ENCODE data around the gene CAND2. TPM values are rescaled to one million over a fixed set of nuclear protein-coding genes. Genes with fewer than 3 reads are reported as not detected.
"Not testable (repeated sequence)": the region's sequence is repeated elsewhere in the genome, so short reads cannot be mapped to it uniquely, and the experiment has no call there.

Gene CAND2
- total and polyA plus RNA-seq, 4 experiments from 2014 or later: 1.9 to 2.3 (median 2.2) TPM

- ChIA-PET CTCF (ENCODE audit: partially characterized antibody) (interaction anchor here (2.5 kb wide), 1 partner anchor 28 kb away, joined by 8 read pairs; no protein-coding TSS in a partner anchor), POLR2A (ENCODE audit: partially characterized antibody) (interaction anchor here (1.3 kb wide), 1 partner anchor 21 kb away, joined by 4 read pairs; no protein-coding TSS in a partner anchor)
- intact Hi-C loops (cut with micrococcal nuclease): no loop called here
- peak overlapping the region; percentile 44 to 100 (median 77) for H3K27ac Mint-ChIP-seq
- H3K9me3 ChIP-seq (ENCODE audit: control insufficient read depth in 1 of 2, low read length in 2 of 2): no peaks in the 10 kb centered on the region
- no peak overlapping the region for H3K27ac ChIP-seq (ENCODE audit: low read depth, low read length)
- H3K36me3 ChIP-seq (ENCODE audit: insufficient read depth, low read length): peaks cover 54% of the 10 kb centered on the region
- H3K36me3 Mint-ChIP-seq: peaks cover 51 to 83% of the 10 kb centered on the region in 2 donors
- H3K4me3 Mint-ChIP-seq: peak overlapping the region in 7 of 8 donors; percentile 12 to 99 (median 96)
- H3K9me3 Mint-ChIP-seq: no peaks in the 10 kb centered on the region
- H3K4me1 Mint-ChIP-seq: peaks cover 28 to 56% (median 40%) of the 10 kb centered on the region in 4 donors
- no peaks in the 10 kb centered on the region for H3K27me3 Mint-ChIP-seq
- peaks cover 40% of the 10 kb centered on the region for H3K4me1 ChIP-seq (ENCODE audit: insufficient read depth, low read length)
- DNase-seq: no peak
- no peaks in the 10 kb centered on the region for H3K27me3 ChIP-seq (ENCODE audit: insufficient read depth, low read length)
- no peak overlapping the region for H3K4me3 ChIP-seq (ENCODE audit: low read length in 2 of 2)
Measured at GRCh38 chr3:12838179-12838965, 41.9 kb downstream of the CAND2 start.

GRCh38 chr3:12839156-12839946 lies 42.9 kb downstream of the CAND2 start:
- no peak for DNase-seq
- no peaks in the 10 kb centered on the region for H3K9me3 Mint-ChIP-seq
- no peak overlapping the region for H3K4me3 ChIP-seq (ENCODE audit: low read length in 2 of 2)
- peaks cover 41 to 73% of the 10 kb centered on the region in 2 donors for H3K36me3 Mint-ChIP-seq
- ChIA-PET CTCF (ENCODE audit: partially characterized antibody) (interaction anchor here (5.1 kb wide), 1 partner anchor 7 kb away, joined by 38 read pairs; no protein-coding TSS in a partner anchor), POLR2A (ENCODE audit: partially characterized antibody) (interaction anchor here (3.5 kb wide), 1 partner anchor 29 kb away, joined by 44 read pairs; no protein-coding TSS in a partner anchor)
- intact Hi-C loops (cut with micrococcal nuclease): no loop called here
- peaks cover 52% of the 10 kb centered on the region for H3K36me3 ChIP-seq (ENCODE audit: insufficient read depth, low read length)
- no peaks in the 10 kb centered on the region for H3K27me3 ChIP-seq (ENCODE audit: insufficient read depth, low read length)
- H3K27me3 Mint-ChIP-seq: no peaks in the 10 kb centered on the region
- peaks cover 28 to 56% (median 40%) of the 10 kb centered on the region in 4 donors for H3K4me1 Mint-ChIP-seq
- peak overlapping the region; percentile 95 to 99 (median 98) for H3K4me3 Mint-ChIP-seq
- peak overlapping the region; percentile 99 to 100 (median 100) for H3K27ac Mint-ChIP-seq
- H3K9me3 ChIP-seq (ENCODE audit: control insufficient read depth in 1 of 2, low read length in 2 of 2): no peaks in the 10 kb centered on the region
- peaks cover 40% of the 10 kb centered on the region for H3K4me1 ChIP-seq (ENCODE audit: insufficient read depth, low read length)
- peak overlapping the region; percentile 92 for H3K27ac ChIP-seq (ENCODE audit: low read depth, low read length)

GRCh38 chr3:12840148-12840547 lies 43.7 kb downstream of the CAND2 start:
- CTCF ChIA-PET (ENCODE audit: partially characterized antibody): interaction anchor here (1.7 to 5.1 kb wide), 6 partner anchors 8 to 361 kb away, joined by 5 to 47 read pairs (median 10); no protein-coding TSS in a partner anchor
- peak overlapping the region; percentile 99 to 100 (median 100) for H3K27ac Mint-ChIP-seq
- H3K36me3 ChIP-seq (ENCODE audit: insufficient read depth, low read length): peaks cover 45% of the 10 kb centered on the region
- H3K4me1 ChIP-seq (ENCODE audit: insufficient read depth, low read length): peaks cover 40% of the 10 kb centered on the region
- H3K27me3 Mint-ChIP-seq; H3K27me3 ChIP-seq (ENCODE audit: insufficient read depth, low read length); DNase-seq; H3K9me3 Mint-ChIP-seq; H3K9me3 ChIP-seq (ENCODE audit: control insufficient read depth in 1 of 2, low read length in 2 of 2): not testable (repeated sequence)
- intact Hi-C loops (cut with micrococcal nuclease): loop anchor here (2.0 to 10.0 kb wide), 2 partner anchors 125 to 1339 kb away; partner anchors contain the start of genes LSM3 and XPC
- H3K27ac ChIP-seq (ENCODE audit: low read depth, low read length): peak overlapping the region; percentile 92
- peaks cover 39 to 66% of the 10 kb centered on the region in 2 donors for H3K36me3 Mint-ChIP-seq
- H3K4me3 Mint-ChIP-seq: peak overlapping the region; percentile 95 to 99 (median 98)
- peak overlapping the region; percentile 85 to 89 for H3K4me3 ChIP-seq (ENCODE audit: low read length in 2 of 2)
- POLR2A ChIA-PET (ENCODE audit: partially characterized antibody): interaction anchor here (0.6 to 3.5 kb wide), 10 partner anchors 9 to 1303 kb away, joined by 3 to 44 read pairs (median 6); partner anchors contain the start of genes CAND2, HDAC11 and TSEN2
- peaks cover 28 to 56% (median 40%) of the 10 kb centered on the region in 4 donors for H3K4me1 Mint-ChIP-seq

- peaks cover 28 to 56% (median 40%) of the 10 kb centered on the region in 4 donors for H3K4me1 Mint-ChIP-seq
- H3K27me3 ChIP-seq (ENCODE audit: insufficient read depth, low read length): no peaks in the 10 kb centered on the region
- peak overlapping the region; percentile 95 to 99 (median 98) for H3K4me3 Mint-ChIP-seq
- H3K9me3 ChIP-seq (ENCODE audit: control insufficient read depth in 1 of 2, low read length in 2 of 2): no peaks in the 10 kb centered on the region
- peaks cover 38 to 60% of the 10 kb centered on the region in 2 donors for H3K36me3 Mint-ChIP-seq
- no peaks in the 10 kb centered on the region for H3K9me3 Mint-ChIP-seq
- no peaks in the 10 kb centered on the region for H3K27me3 Mint-ChIP-seq
- intact Hi-C loops (cut with micrococcal nuclease): loop anchor here (1.0 to 10.0 kb wide), 7 partner anchors 30 to 1338 kb away; partner anchors contain the start of genes LSM3, MKRN2, TSEN2 and XPC
- ChIA-PET POLR2A (ENCODE audit: partially characterized antibody) (interaction anchor here (0.6 to 3.5 kb wide), 19 partner anchors 9 to 1811 kb away, joined by 3 to 44 read pairs (median 6); partner anchors contain the start of genes CAND2, CCDC174, CHCHD4 and HDAC11), CTCF (ENCODE audit: partially characterized antibody) (interaction anchor here (0.8 to 5.1 kb wide), 13 partner anchors 9 to 639 kb away, joined by 3 to 47 read pairs (median 5); partner anchors contain the start of gene HDAC11)
- peak overlapping the region; percentile 99 to 100 (median 100) for H3K27ac Mint-ChIP-seq
- peaks cover 40% of the 10 kb centered on the region for H3K36me3 ChIP-seq (ENCODE audit: insufficient read depth, low read length)
- peaks cover 40% of the 10 kb centered on the region for H3K4me1 ChIP-seq (ENCODE audit: insufficient read depth, low read length)
- H3K27ac ChIP-seq (ENCODE audit: low read depth, low read length): peak overlapping the region; percentile 92
- peak overlapping the region; percentile 85 to 89 for H3K4me3 ChIP-seq (ENCODE audit: low read length in 2 of 2)
- no peak for DNase-seq
Measured at GRCh38 chr3:12840591-12841148, 44.2 kb downstream of the CAND2 start.

- Histone ChIP-seq H3K9me3 (ENCODE audit: control insufficient read depth in 1 of 2, low read length in 2 of 2) (no peaks in the 10 kb centered on the region), H3K4me1 (ENCODE audit: insufficient read depth, low read length) (peaks cover 40% of the 10 kb centered on the region), H3K27ac (ENCODE audit: low read depth, low read length) (peak within 1 kb of the TSS; percentile 92), H3K27me3 (ENCODE audit: insufficient read depth, low read length) (no peaks in the 10 kb centered on the region), H3K36me3 (ENCODE audit: insufficient read depth, low read length) (peaks cover 34% of the 10 kb centered on the region), H3K4me3 (ENCODE audit: low read length in 2 of 2) (peak within 1 kb of the TSS; percentile 85 to 89)
- Mint-ChIP-seq H3K27ac (peak within 1 kb of the TSS; percentile 99 to 100 (median 100)), H3K4me1 (peaks cover 28 to 56% (median 40%) of the 10 kb centered on the region in 4 donors), H3K4me3 (peak within 1 kb of the TSS; percentile 95 to 99 (median 98)), H3K9me3 (no peaks in the 10 kb centered on the region), H3K27me3 (no peaks in the 10 kb centered on the region), H3K36me3 (peaks cover 38 to 53% of the 10 kb centered on the region in 2 donors)
- ChIA-PET CTCF (ENCODE audit: partially characterized antibody) (interaction anchor here (0.6 to 5.1 kb wide), 26 partner anchors 9 to 638 kb away, joined by 3 to 47 read pairs (median 5); partner anchors contain the start of genes CAND2 and HDAC11), POLR2A (ENCODE audit: partially characterized antibody) (interaction anchor here (0.6 to 3.5 kb wide), 29 partner anchors 10 to 1949 kb away, joined by 3 to 44 read pairs (median 5); partner anchors contain the start of genes CAND2, CCDC174, CHCHD4 and HDAC11)
- peak; percentile 90 to 92 (median 91) for DNase-seq
- intact Hi-C loops (cut with micrococcal nuclease): loop anchor here (1.0 to 10.0 kb wide), 7 partner anchors 31 to 1337 kb away; partner anchors contain the start of genes LSM3, MKRN2, TSEN2 and XPC
Measured at GRCh38 chr3:12841149-12841969, 44.9 kb downstream of the CAND2 start, which contains the start of gene RPL32. Gene RPL32 (minus strand): TSS chr3:12841565. CDS start chr3:12840237, 1,328 bp downstream.
